GM19328 (cell line): Measurements from ENCODE around the gene FCN2.

ENCODE experiments used
- ATAC-seq: cut with Tn5 transposase; IDR thresholded peaks from one replicate; pipeline ENCODE4 v1.9.1; 2021; ENCODE audit warnings: mild to moderate bottlenecking, moderate library complexity; ENCODE audit not compliant: unreplicated experiment

The FCN2 gene

GRCh38 chr9:134887686-134888602, 7.3 kb downstream of the FCN2 start:
- ATAC-seq = no peak

GRCh38 chr9:134888603-134889190, 8.1 kb downstream of the FCN2 start:
- no peak for ATAC-seq

- ATAC-seq = no peak
These were observed 9.0 kb downstream of the FCN2 start for GRCh38 chr9:134889386-134890154.

GRCh38 chr9:134890155-134890495, 9.5 kb downstream of the FCN2 start:
- ATAC-seq = no peak

- no peak for ATAC-seq
These were observed 10.4 kb downstream of the FCN2 start for GRCh38 chr9:134891053-134891452.

GRCh38 chr9:134891713-134892112, 11.1 kb downstream of the FCN2 start:
- no peak for ATAC-seq

- ATAC-seq = no peak
These were observed 11.6 kb downstream of the FCN2 start for GRCh38 chr9:134892221-134892620.

GRCh38 chr9:134892820-134893420, 12.3 kb downstream of the FCN2 start:
- no peak for ATAC-seq

GRCh38 chr9:134894136-134894860, 13.7 kb downstream of the FCN2 start:
- ATAC-seq = no peak

- no peak for ATAC-seq
These were observed 14.5 kb downstream of the FCN2 start for GRCh38 chr9:134895097-134895496.

- no peak for ATAC-seq
These were observed 14.9 kb downstream of the FCN2 start for GRCh38 chr9:134895567-134895907.

- ATAC-seq = no peak
These were observed 15.6 kb downstream of the FCN2 start for GRCh38 chr9:134895908-134896833.

GRCh38 chr9:134896834-134897583, 16.4 kb downstream of the FCN2 start:
- no peak for ATAC-seq

GRCh38 chr9:134897584-134898170, 17.1 kb downstream of the FCN2 start:
- no peak for ATAC-seq

GRCh38 chr9:134898319-134898718, 17.7 kb downstream of the FCN2 start:
- no peak for ATAC-seq

GRCh38 chr9:134899168-134899567, 18.6 kb downstream of the FCN2 start:
- ATAC-seq = no peak

GRCh38 chr9:134899818-134900217, 19.2 kb downstream of the FCN2 start:
- ATAC-seq = no peak

- no peak for ATAC-seq
These were observed 22.3 kb downstream of the FCN2 start for GRCh38 chr9:134902936-134903335.
